Breast epithelium (tissue), 4 donors: ENCODE results near the gene ARRDC5. TPM values are rescaled to one million over a fixed set of nuclear protein-coding genes. Genes with fewer than 3 reads are reported as not detected.
"Not testable (repeated sequence)": the region's sequence is repeated elsewhere in the genome, so short reads cannot be mapped to it uniquely, and the experiment has no call there.

ENCODE experiments used
- DNase-seq, 2 donors: peaks; one replicate each; pipeline ENCODE4 v3.0.0-alpha.2; 2019; ENCODE audit warnings: low spot score in 2 of 2
- H3K27ac ChIP-seq, 2 donors: fragments of 200-600 bp; sonication (generic) in 1 of 2; one replicate each; pipeline ENCODE4 v1.5.1; 2016 to 2019; ENCODE audit warnings: mild to moderate bottlenecking in 1 of 2
- H3K27me3 ChIP-seq, 2 donors: fragments of 200-600 bp; sonication (generic) in 1 of 2; one replicate each; pipeline versions ENCODE4 v1.5.1 to v1.6.0; 2017 to 2019; ENCODE audit warnings: control low read depth in 1 of 2, mild to moderate bottlenecking in 1 of 2
- H3K36me3 ChIP-seq: fragments of 200-600 bp; one replicate; pipeline ENCODE4 v1.5.1; 2019
- H3K4me1 ChIP-seq, 2 donors: fragments of 200-600 bp; sonication (generic); one replicate each; pipeline ENCODE4 v1.5.1; 2016 to 2019; ENCODE audit warnings: control low read depth in 1 of 2
- H3K4me3 ChIP-seq, 3 donors: fragments of 200-600 bp; sonication (generic); 1 replicate in 2 of 3; 2 replicates in 1 of 3; pipeline ENCODE4 v1.5.1; 2016 to 2019; ENCODE audit warnings: mild to moderate bottlenecking in 3 of 3, moderate library complexity in 2 of 3
- H3K9me3 ChIP-seq, 2 donors: fragments of 200-600 bp; sonication (generic) in 1 of 2; one replicate each; pipeline ENCODE4 v1.5.1; 2016 to 2019; ENCODE audit warnings: control low read depth in 1 of 2
- CTCF ChIP-seq, 3 donors: fragments of 450-650 bp; IDR thresholded peaks; one replicate each; pipeline ENCODE4 v1.5.1; 2016 to 2017; ENCODE audit warnings: antibody characterized with exemption in 3 of 3, mild to moderate bottlenecking in 3 of 3, moderate library complexity in 3 of 3
- POLR2A ChIP-seq: fragments of 450-650 bp; IDR thresholded peaks from one replicate; pipeline ENCODE4 v1.6.1; 2016; ENCODE audit warnings: antibody characterized with exemption, mild to moderate bottlenecking, moderate library complexity
- POLR2AphosphoS5 ChIP-seq, 3 donors: sonication (generic); formaldehyde crosslinking; IDR thresholded peaks; one replicate each; pipeline ENCODE4 v1.6.1; 2017; ENCODE audit warnings: antibody characterized with exemption in 3 of 3
- intact Hi-C: fragments of 100-400 bp; cut with DNase I; formaldehyde crosslinking; loops from one replicate; pipeline ENCODE4 v1.15.1; 2023; ENCODE audit warnings: low total_unique reads
- total RNA-seq, 3 donors: library from RNA; depleted of rRNA; stranded (reverse); fragments of >200 nt; gene quantifications; one replicate each; pipeline ENCODE4 v1.1.0, GENCODE V29; 2016

ARRDC5 gene
- total RNA-seq, 3 donors from 2014 or later: 0.64 TPM; not detected in 2

- DNase-seq: peak in 1 of 2 donors; percentile 72
- no peaks in the 10 kb centered on the region for H3K4me1 ChIP-seq
- no peak for TF ChIP-seq POLR2AphosphoS5 (IDR thresholded peaks at IDR 0.05)
- no peaks in the 10 kb centered on the region for H3K27me3 ChIP-seq
- no peaks in the 10 kb centered on the region for H3K9me3 ChIP-seq
- no peaks in the 10 kb centered on the region for H3K36me3 ChIP-seq
- intact Hi-C loops: no loop called here
- no peak overlapping the region for H3K4me3 ChIP-seq
- no peak overlapping the region for H3K27ac ChIP-seq
Observed at GRCh38 chr19:4889034-4889815, 13.5 kb downstream of the ARRDC5 start.

GRCh38 chr19:4887803-4888202 is 14.9 kb downstream of the ARRDC5 start:
- H3K9me3 ChIP-seq, H3K4me3 ChIP-seq, H3K4me1 ChIP-seq, H3K27me3 ChIP-seq, H3K27ac ChIP-seq, DNase-seq, H3K36me3 ChIP-seq, intact Hi-C loops: not testable (repeated sequence)

- DNase-seq, H3K9me3 ChIP-seq, H3K36me3 ChIP-seq, H3K4me3 ChIP-seq, H3K27me3 ChIP-seq, H3K4me1 ChIP-seq, H3K27ac ChIP-seq, intact Hi-C loops: not testable (repeated sequence)
Observed at GRCh38 chr19:4884993-4885392, 17.7 kb downstream of the ARRDC5 start.

- H3K27me3 ChIP-seq, H3K36me3 ChIP-seq, intact Hi-C loops, H3K4me3 ChIP-seq, H3K27ac ChIP-seq, H3K4me1 ChIP-seq, H3K9me3 ChIP-seq, DNase-seq: not testable (repeated sequence)
Observed at GRCh38 chr19:4882874-4883273, 19.8 kb downstream of the ARRDC5 start.

GRCh38 chr19:4879041-4879440 is 23.7 kb downstream of the ARRDC5 start:
- H3K27me3 ChIP-seq: no peaks in the 10 kb centered on the region
- H3K4me3 ChIP-seq: no peak overlapping the region
- no peak for DNase-seq
- intact Hi-C loops: loop anchor here (5.0 kb wide), 1 partner anchor 918 kb away; no protein-coding TSS in a partner anchor
- H3K27ac ChIP-seq: peak overlapping the region in 1 of 2 donors; percentile 80
- no peaks in the 10 kb centered on the region for H3K36me3 ChIP-seq
- no peaks in the 10 kb centered on the region for H3K4me1 ChIP-seq
- no peaks in the 10 kb centered on the region for H3K9me3 ChIP-seq
- TF ChIP-seq CTCF (IDR thresholded peaks at IDR 0.05) (no peak), POLR2AphosphoS5 (IDR thresholded peaks at IDR 0.05) (no peak)

GRCh38 chr19:4878491-4878968 is 24.2 kb downstream of the ARRDC5 start:
- Histone ChIP-seq H3K27me3 (no peaks in the 10 kb centered on the region), H3K4me3 (peak overlapping the region in 2 of 3 donors; percentile 8 to 40), H3K9me3 (no peaks in the 10 kb centered on the region), H3K4me1 (no peaks in the 10 kb centered on the region), H3K36me3 (no peaks in the 10 kb centered on the region), H3K27ac (peak overlapping the region; percentile 74 to 80)
- TF ChIP-seq POLR2A: no peak
- no peak for TF ChIP-seq POLR2AphosphoS5 (IDR thresholded peaks at IDR 0.05)
- no peak for TF ChIP-seq CTCF (IDR thresholded peaks at IDR 0.05)
- intact Hi-C loops: loop anchor here (5.0 kb wide), 1 partner anchor 919 kb away; no protein-coding TSS in a partner anchor
- peak in 1 of 2 donors; percentile 29 for DNase-seq

GRCh38 chr19:4877753-4878490 is 24.8 kb downstream of the ARRDC5 start:
- peak in 2 of 3 donors; percentile 10 to 18 for TF ChIP-seq POLR2AphosphoS5 (IDR thresholded peaks at IDR 0.05)
- no peak for TF ChIP-seq POLR2A
- Histone ChIP-seq H3K9me3 (no peaks in the 10 kb centered on the region), H3K4me3 (peak overlapping the region in 2 of 3 donors; percentile 8 to 28), H3K4me1 (no peaks in the 10 kb centered on the region), H3K36me3 (no peaks in the 10 kb centered on the region), H3K27ac (peak overlapping the region; percentile 74 to 80), H3K27me3 (no peaks in the 10 kb centered on the region)
- intact Hi-C loops: loop anchor here (5.0 kb wide), 1 partner anchor 919 kb away; no protein-coding TSS in a partner anchor
- peak in 1 of 2 donors; percentile 86 for DNase-seq
